Measurements from ENCODE around the gene PWP1. TPM values are rescaled to one million over a fixed set of nuclear protein-coding genes. Genes with fewer than 3 reads are reported as not detected.
A peak's percentile ranks its signal among the peaks of the same experiment; 100 is the strongest.

The PWP1 gene
- total and polyA plus RNA-seq, 2 experiments from 2014 or later = 54.8 to 60.4 TPM

DNA sequence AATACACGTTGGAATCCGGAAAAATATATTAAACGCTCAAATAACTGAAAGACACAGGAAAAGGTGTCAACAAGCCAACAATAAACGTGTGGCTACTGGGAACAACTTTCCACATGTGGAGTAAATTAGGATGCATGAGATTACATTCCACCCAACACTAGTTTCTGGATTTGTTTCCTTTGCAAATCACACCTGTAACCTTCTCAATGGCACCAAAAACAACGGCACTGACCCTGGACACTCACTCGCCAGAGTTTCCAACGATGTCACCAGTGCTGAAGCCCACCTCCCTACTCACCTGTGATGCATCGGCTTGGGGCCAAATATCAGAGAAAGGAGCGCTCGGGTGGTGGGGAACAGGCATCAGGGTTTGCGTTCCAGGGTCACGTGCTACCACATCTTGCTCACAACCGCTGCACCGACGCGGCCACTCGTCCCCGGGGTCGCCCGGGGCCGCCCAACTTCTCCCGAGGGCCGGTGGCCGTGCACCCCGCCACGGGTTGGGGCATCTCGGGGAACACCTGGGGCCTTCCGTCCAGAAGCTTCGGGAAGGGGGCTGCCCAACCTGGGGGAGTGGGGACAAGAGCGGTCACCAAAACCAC is 74.7 kb downstream of the PWP1 start:
- peaks cover 37% of the 10 kb centered on the region for H3K79me2 ChIP-seq
- TF ChIP-seq EZH2phosphoT487 (IDR thresholded peaks at IDR 0.05; ENCODE audit: low read depth, severe bottlenecking, unreplicated experiment) (no peak), EZH2 (IDR thresholded peaks at IDR 0.05; ENCODE audit: borderline replicate concordance) (no peak)
- TF ChIP-seq, protein P1, sequence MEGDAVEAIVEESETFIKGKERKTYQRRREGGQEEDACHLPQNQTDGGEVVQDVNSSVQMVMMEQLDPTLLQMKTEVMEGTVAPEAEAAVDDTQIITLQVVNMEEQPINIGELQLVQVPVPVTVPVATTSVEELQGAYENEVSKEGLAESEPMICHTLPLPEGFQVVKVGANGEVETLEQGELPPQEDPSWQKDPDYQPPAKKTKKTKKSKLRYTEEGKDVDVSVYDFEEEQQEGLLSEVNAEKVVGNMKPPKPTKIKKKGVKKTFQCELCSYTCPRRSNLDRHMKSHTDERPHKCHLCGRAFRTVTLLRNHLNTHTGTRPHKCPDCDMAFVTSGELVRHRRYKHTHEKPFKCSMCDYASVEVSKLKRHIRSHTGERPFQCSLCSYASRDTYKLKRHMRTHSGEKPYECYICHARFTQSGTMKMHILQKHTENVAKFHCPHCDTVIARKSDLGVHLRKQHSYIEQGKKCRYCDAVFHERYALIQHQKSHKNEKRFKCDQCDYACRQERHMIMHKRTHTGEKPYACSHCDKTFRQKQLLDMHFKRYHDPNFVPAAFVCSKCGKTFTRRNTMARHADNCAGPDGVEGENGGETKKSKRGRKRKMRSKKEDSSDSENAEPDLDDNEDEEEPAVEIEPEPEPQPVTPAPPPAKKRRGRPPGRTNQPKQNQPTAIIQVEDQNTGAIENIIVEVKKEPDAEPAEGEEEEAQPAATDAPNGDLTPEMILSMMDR (IDR thresholded peaks at IDR 0.05; ENCODE audit: poor library complexity) = no peak
- peak; percentile 54 for DNase-seq (ENCODE audit: low spot score)

DNA sequence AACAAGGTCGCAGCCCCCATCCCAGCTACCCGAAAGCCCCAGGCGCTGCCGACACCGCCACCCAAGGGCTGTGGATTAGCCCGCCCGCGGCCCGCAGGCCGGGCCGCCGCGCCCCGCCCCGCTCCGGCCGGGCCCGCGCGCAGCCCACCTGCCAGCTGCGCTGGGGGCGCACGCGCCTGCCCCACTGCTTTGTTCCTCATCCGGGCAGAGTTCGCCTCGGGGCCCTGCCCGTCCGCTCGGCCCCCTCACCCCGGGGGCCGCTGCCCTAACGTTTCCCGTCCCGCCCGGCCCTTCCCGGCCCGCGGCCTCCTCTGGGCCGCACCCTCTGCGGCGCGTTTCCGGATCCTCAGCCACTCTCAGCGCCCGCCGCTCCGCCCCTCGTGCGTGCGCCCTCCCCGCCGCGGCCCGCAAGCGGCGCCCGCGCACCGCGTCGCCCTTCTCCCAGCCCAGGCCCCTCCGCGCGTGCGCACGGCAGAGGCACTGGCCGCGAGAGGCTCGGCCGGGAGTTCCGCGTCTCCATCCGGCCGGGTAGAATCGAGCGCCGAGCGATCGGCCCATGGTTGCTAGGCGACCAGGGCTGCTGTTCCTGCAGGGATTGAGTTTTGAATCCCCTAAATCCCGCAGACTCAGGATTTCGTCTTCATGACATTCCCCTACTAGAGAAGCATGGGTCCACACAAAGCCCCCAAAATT is 75.4 kb downstream of the PWP1 start, which contains the start of gene PRDM4:
Gene PRDM4 (minus strand): TSS at position 329 of the 693 bp plus-strand sequence. CDS start 622 bp downstream, outside the sequence.
- H3K9me3 ChIP-seq (ENCODE audit: low read depth) = no peaks in the 10 kb centered on the region
- peaks cover 37% of the 10 kb centered on the region for H3K79me2 ChIP-seq
- H3K4me1 ChIP-seq (ENCODE audit: insufficient read depth) = no peaks in the 10 kb centered on the region
- peak within 1 kb of the TSS; percentile 91 for H3K27ac ChIP-seq
- peak within 1 kb of the TSS; percentile 99 for H2AFZ ChIP-seq
- peak within 1 kb of the TSS; percentile 87 for H3K4me2 ChIP-seq
- no peak for TF ChIP-seq EZH2phosphoT487 (IDR thresholded peaks at IDR 0.05; ENCODE audit: low read depth, severe bottlenecking, unreplicated experiment)
- TF ChIP-seq, protein P1 (IDR thresholded peaks at IDR 0.05; ENCODE audit: poor library complexity) = peak; percentile 41
- H3K36me3 ChIP-seq (replicated peaks; ENCODE audit: insufficient read depth, low read depth) = no peaks in the 10 kb centered on the region
- DNase-seq (ENCODE audit: low spot score) = peak; percentile 99
- H3K9me2 ChIP-seq (replicated peaks; ENCODE audit: insufficient read depth) = no peaks in the 10 kb centered on the region
- WGBS (ENCODE audit: low lambda C conversion rate, missing lambda C conversion rate) = 0% methylated on average over 31 of the region's 83 CpGs
- peaks cover 13% of the 10 kb centered on the region for H4K20me1 ChIP-seq (ENCODE audit: insufficient read depth, poor library complexity, severe bottlenecking)
- H3K27me3 ChIP-seq = no peaks in the 10 kb centered on the region
- peak within 1 kb of the TSS; percentile 74 for H3K4me3 ChIP-seq

More for the DNA sequence above, 74.7 kb downstream of the PWP1 start:
- H2AFZ ChIP-seq = no peak overlapping the region
- H3K9me3 ChIP-seq (ENCODE audit: low read depth) = no peaks in the 10 kb centered on the region
- peaks cover 1% of the 10 kb centered on the region for H3K36me3 ChIP-seq (replicated peaks; ENCODE audit: insufficient read depth, low read depth)
- 3% methylated on average over 29 of the region's 30 CpGs for WGBS (ENCODE audit: low lambda C conversion rate, missing lambda C conversion rate)
- H4K20me1 ChIP-seq (ENCODE audit: insufficient read depth, poor library complexity, severe bottlenecking) = peaks cover 13% of the 10 kb centered on the region
- H3K27me3 ChIP-seq = no peaks in the 10 kb centered on the region
- H3K4me1 ChIP-seq (ENCODE audit: insufficient read depth) = no peaks in the 10 kb centered on the region
- peak overlapping the region; percentile 50 for H3K4me3 ChIP-seq
- no peaks in the 10 kb centered on the region for H3K9me2 ChIP-seq (replicated peaks; ENCODE audit: insufficient read depth)
- H3K27ac ChIP-seq = peak overlapping the region; percentile 91
- H3K4me2 ChIP-seq = peak overlapping the region; percentile 82

DNA sequence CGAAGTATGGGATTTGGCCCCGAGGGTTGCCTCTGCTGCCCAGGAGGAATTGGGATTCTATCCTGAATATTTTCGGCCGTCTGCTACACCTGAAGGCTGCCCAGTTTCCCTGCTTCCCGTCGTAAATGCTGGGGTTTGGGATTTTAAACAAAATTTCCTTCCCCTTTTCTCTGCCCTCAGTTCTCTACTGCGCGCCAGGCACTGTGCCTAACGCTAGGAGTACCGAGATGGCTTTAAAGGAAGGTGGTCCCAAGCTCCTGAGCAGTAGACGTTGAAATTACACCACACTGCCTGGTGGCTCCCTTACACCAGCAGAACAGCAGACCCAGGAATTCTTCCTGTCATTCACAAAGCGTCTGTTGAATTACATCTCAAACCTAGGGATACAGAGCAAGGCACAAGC is 75.9 kb downstream of the PWP1 start:
- H3K36me3 ChIP-seq (replicated peaks; ENCODE audit: insufficient read depth, low read depth) = no peaks in the 10 kb centered on the region
- TF ChIP-seq EZH2phosphoT487 (IDR thresholded peaks at IDR 0.05; ENCODE audit: low read depth, severe bottlenecking, unreplicated experiment) (no peak), EZH2 (IDR thresholded peaks at IDR 0.05; ENCODE audit: borderline replicate concordance) (no peak)
- TF ChIP-seq, protein P1 (IDR thresholded peaks at IDR 0.05; ENCODE audit: poor library complexity) = no peak
- DNase-seq (ENCODE audit: low spot score) = peak; percentile 23

More for the DNA sequence above, 75.9 kb downstream of the PWP1 start:
- WGBS (ENCODE audit: low lambda C conversion rate, missing lambda C conversion rate) = under 1% methylated on average over 12 of the region's 12 CpGs
- Histone ChIP-seq H3K27me3 (no peaks in the 10 kb centered on the region), H3K9me2 (replicated peaks; ENCODE audit: insufficient read depth) (no peaks in the 10 kb centered on the region), H3K79me2 (peaks cover 37% of the 10 kb centered on the region), H3K4me3 (peak overlapping the region; percentile 74), H4K20me1 (ENCODE audit: insufficient read depth, poor library complexity, severe bottlenecking) (peaks cover 13% of the 10 kb centered on the region), H3K4me1 (ENCODE audit: insufficient read depth) (no peaks in the 10 kb centered on the region), H3K9me3 (ENCODE audit: low read depth) (no peaks in the 10 kb centered on the region), H3K27ac (peak overlapping the region; percentile 49), H2AFZ (peak overlapping the region; percentile 99), H3K4me2 (peak overlapping the region; percentile 87)

Other genes with a start within 250 kb of the PWP1 start
- 38.7 and 46.4 TPM in 2 replicates for gene PRDM4, start 75.3 kb downstream of the PWP1 start, total RNA-seq
- 25.9 and 28.5 TPM in 2 replicates for gene PRDM4, start 75.3 kb downstream of the PWP1 start, polyA plus RNA-seq
- 0.08 and 0.30 TPM in 2 replicates for gene ASCL4, start 88.9 kb downstream of the PWP1 start, total RNA-seq
- gene ASCL4, start 88.9 kb downstream of the PWP1 start, polyA plus RNA-seq = 0.69 TPM in 1 of 2 replicates, not detected in the other

All from hepatocyte (in vitro differentiated cells).